ENCODE measurements around the gene C7. TPM values are rescaled to one million over a fixed set of nuclear protein-coding genes. Genes with fewer than 3 reads are reported as not detected.
"Not testable (repeated sequence)": the region's sequence is repeated elsewhere in the genome, so short reads cannot be mapped to it uniquely, and the experiment has no call there.

C7 gene
- total RNA-seq, 1 donor from 2014 or later = not detected

GRCh38 chr5:40895440-40896425, 13.6 kb upstream of the C7 start:
- not testable (repeated sequence) for H3K36me3 Mint-ChIP-seq (ENCODE audit: unreplicated experiment); H3K4me3 Mint-ChIP-seq (ENCODE audit: unreplicated experiment)

DNA sequence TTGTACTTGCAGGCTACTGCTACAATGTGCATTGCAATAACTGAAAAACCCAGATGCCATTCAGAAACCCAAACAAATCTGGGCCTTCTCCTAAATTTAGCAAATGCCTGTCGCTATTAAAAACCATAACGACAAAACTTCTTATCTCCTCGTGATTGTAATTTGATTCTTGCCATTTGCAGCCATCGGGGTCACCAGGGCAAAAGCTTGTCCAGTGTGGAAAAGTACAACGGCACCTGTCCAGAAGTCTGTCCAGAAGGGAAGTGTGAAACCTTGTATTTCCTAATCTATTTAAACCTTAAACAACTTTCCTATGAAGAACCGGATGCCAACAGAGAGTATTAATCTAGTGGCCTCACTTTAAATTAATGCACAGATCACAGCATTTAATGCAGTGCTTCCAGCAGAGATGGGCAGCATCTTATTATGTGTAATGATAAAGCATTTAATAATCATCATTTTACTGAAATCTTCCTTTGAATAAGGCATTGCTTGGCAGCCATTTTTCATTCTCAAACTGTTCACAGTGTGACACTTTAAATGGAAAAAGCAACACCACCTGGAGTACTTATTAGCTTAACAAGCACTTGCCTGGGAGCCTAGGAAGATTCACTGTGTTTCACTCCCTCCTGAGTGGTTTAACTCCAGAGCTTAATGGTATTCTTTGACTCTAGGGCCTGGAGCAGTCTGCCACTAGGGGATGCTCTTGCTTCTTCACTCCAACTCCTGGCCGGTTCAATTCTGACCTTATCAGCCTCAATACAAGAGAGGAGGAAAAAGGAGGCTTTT, 4.9 kb upstream of the C7 start:
- Mint-ChIP-seq H3K36me3 (ENCODE audit: unreplicated experiment) (no peaks in the 10 kb centered on the region), H3K9me3 (ENCODE audit: unreplicated experiment) (no peaks in the 10 kb centered on the region), H3K27ac (ENCODE audit: unreplicated experiment) (no peak overlapping the region), H3K4me3 (ENCODE audit: unreplicated experiment) (no peak overlapping the region), H3K27me3 (ENCODE audit: unreplicated experiment) (peaks cover 27% of the 10 kb centered on the region), H3K4me1 (ENCODE audit: unreplicated experiment) (no peaks in the 10 kb centered on the region)
- TF ChIP-seq, protein P1, sequence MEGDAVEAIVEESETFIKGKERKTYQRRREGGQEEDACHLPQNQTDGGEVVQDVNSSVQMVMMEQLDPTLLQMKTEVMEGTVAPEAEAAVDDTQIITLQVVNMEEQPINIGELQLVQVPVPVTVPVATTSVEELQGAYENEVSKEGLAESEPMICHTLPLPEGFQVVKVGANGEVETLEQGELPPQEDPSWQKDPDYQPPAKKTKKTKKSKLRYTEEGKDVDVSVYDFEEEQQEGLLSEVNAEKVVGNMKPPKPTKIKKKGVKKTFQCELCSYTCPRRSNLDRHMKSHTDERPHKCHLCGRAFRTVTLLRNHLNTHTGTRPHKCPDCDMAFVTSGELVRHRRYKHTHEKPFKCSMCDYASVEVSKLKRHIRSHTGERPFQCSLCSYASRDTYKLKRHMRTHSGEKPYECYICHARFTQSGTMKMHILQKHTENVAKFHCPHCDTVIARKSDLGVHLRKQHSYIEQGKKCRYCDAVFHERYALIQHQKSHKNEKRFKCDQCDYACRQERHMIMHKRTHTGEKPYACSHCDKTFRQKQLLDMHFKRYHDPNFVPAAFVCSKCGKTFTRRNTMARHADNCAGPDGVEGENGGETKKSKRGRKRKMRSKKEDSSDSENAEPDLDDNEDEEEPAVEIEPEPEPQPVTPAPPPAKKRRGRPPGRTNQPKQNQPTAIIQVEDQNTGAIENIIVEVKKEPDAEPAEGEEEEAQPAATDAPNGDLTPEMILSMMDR (IDR thresholded peaks at IDR 0.05) = peak; percentile 69
- no peak for DNase-seq (ENCODE audit: extremely low spot score, unreplicated experiment)

More at GRCh38 chr5:40895440-40896425, 13.6 kb upstream of the C7 start:
- H3K4me1 Mint-ChIP-seq (ENCODE audit: unreplicated experiment); H3K9me3 Mint-ChIP-seq (ENCODE audit: unreplicated experiment); DNase-seq (ENCODE audit: extremely low spot score, unreplicated experiment); H3K27ac Mint-ChIP-seq (ENCODE audit: unreplicated experiment): not testable (repeated sequence)
- peaks cover 43% of the 10 kb centered on the region for H3K27me3 Mint-ChIP-seq (ENCODE audit: unreplicated experiment)

- no peak for DNase-seq (ENCODE audit: extremely low spot score, unreplicated experiment)
- Mint-ChIP-seq H3K4me1 (ENCODE audit: unreplicated experiment) (no peaks in the 10 kb centered on the region), H3K36me3 (ENCODE audit: unreplicated experiment) (no peaks in the 10 kb centered on the region), H3K27ac (ENCODE audit: unreplicated experiment) (no peak overlapping the region), H3K27me3 (ENCODE audit: unreplicated experiment) (peaks cover 32% of the 10 kb centered on the region), H3K4me3 (ENCODE audit: unreplicated experiment) (no peak overlapping the region), H3K9me3 (ENCODE audit: unreplicated experiment) (no peaks in the 10 kb centered on the region)
- TF ChIP-seq, protein P1 (IDR thresholded peaks at IDR 0.05) = no peak
Measured at GRCh38 chr5:40904994-40905306, 4.3 kb upstream of the C7 start.

DNA sequence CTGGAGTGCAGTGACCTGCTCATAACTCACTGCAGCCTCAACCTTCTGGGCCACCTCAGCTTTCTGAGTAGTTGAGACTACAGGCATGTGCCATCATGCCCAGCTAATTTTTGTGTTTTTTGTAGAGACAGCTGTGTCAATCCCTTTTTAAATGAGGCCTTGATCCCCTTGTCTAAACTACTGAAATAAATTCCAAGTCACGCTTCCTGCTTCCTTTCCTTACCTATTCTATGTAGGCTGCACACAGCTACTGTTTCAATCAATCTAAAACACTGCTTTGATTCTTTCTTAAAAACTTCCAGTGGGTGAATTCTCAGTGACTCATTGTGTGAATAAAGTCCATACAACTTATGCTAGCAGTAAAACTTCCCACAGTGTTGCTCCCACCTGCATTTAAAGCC, 2.9 kb upstream of the C7 start:
- TF ChIP-seq, protein P1 (IDR thresholded peaks at IDR 0.05) = no peak
- Mint-ChIP-seq H3K9me3 (ENCODE audit: unreplicated experiment) (no peaks in the 10 kb centered on the region), H3K27me3 (ENCODE audit: unreplicated experiment) (peaks cover 35% of the 10 kb centered on the region), H3K4me3 (ENCODE audit: unreplicated experiment) (no peak overlapping the region), H3K27ac (ENCODE audit: unreplicated experiment) (no peak overlapping the region), H3K4me1 (ENCODE audit: unreplicated experiment) (no peaks in the 10 kb centered on the region), H3K36me3 (ENCODE audit: unreplicated experiment) (no peaks in the 10 kb centered on the region)
- no peak for DNase-seq (ENCODE audit: extremely low spot score, unreplicated experiment)

GRCh38 chr5:40909723-40910122, 426 bp downstream of the C7 start:
- H3K4me1 Mint-ChIP-seq (ENCODE audit: unreplicated experiment) = no peaks in the 10 kb centered on the region
- H3K9me3 Mint-ChIP-seq (ENCODE audit: unreplicated experiment) = no peaks in the 10 kb centered on the region
- H3K27me3 Mint-ChIP-seq (ENCODE audit: unreplicated experiment) = peaks cover 41% of the 10 kb centered on the region
- TF ChIP-seq, protein P1 (IDR thresholded peaks at IDR 0.05) = no peak
- no peak for DNase-seq (ENCODE audit: extremely low spot score, unreplicated experiment)
- no peak overlapping the region for H3K27ac Mint-ChIP-seq (ENCODE audit: unreplicated experiment)
- no peaks in the 10 kb centered on the region for H3K36me3 Mint-ChIP-seq (ENCODE audit: unreplicated experiment)
- H3K4me3 Mint-ChIP-seq (ENCODE audit: unreplicated experiment) = no peak overlapping the region
